HepG2 (cell line): Measurements from ENCODE around the gene PGA5. TPM values are rescaled to one million over a fixed set of nuclear protein-coding genes. Genes with fewer than 3 reads are reported as not detected.

Source experiments
- ATAC-seq: fragments of 200-7000 bp; cut with Tn5 transposase; 3 replicates; pipeline ENCODE4 v1.9.1; 2020; ENCODE audit warnings: mild to moderate bottlenecking, moderate library complexity
- BruUV-seq: library from RNA; stranded (reverse); fragments of 400-500 nt; replicated peaks from 2 replicates; lab custom pipeline; 2021; lab: Mats Ljungman, UMichigan
- CTCF ChIA-PET: fragments of 300-600 bp; formaldehyde crosslinking; extraction: SDS; loops from one replicate; lab custom pipeline; 2021; ENCODE audit warnings: low total read pairs, inconsistent platforms, low intra/inter-chr PET ratio; lab: Yijun Ruan, JAX
- POLR2A ChIA-PET: fragments of 350-600 bp; sonication (Branson Sonifier 250); formaldehyde crosslinking; loops from one replicate; lab custom pipeline; 2020; ENCODE audit warnings: antibody characterized with exemption, inconsistent platforms; lab: Yijun Ruan, JAX
- DNase-seq: peaks from one replicate; pipeline ENCODE4 v3.0.0-alpha.2; 2015; ENCODE audit warnings: low spot score
- FAIRE-seq: peaks from 3 replicates; lab custom pipeline; 2011; peaks lifted over from hg19 to GRCh38; lab: Jason Lieb, UNC
- H2AFZ ChIP-seq: one replicate; pipeline ENCODE4 v1.6.1; 2011; ENCODE audit warnings: low read length, inconsistent platforms
- H3K27ac ChIP-seq: fragments of 300-600 bp; 3 replicates; pipeline ENCODE4 v1.8.0; 2011; ENCODE audit warnings: mixed run types, mild to moderate bottlenecking, mixed read lengths, low read length, inconsistent platforms; ENCODE audit not compliant: insufficient read depth; ENCODE audit errors: extremely low read length
- H3K27me3 ChIP-seq, 2 experiments: fragments of 200-600 bp in 1 of 2; 2 replicates in 1 of 2; 3 replicates in 1 of 2; pipeline versions ENCODE4 v1.6.0 to v1.8.0; 2011; ENCODE audit warnings: low read length in 2 of 2, mild to moderate bottlenecking in 2 of 2, moderate library complexity in 2 of 2, inconsistent platforms in 1 of 2; ENCODE audit not compliant: insufficient read depth in 2 of 2, control insufficient read depth in 1 of 2
- H3K36me3 ChIP-seq, 2 experiments: fragments of 200-600 bp in 1 of 2; replicated peaks in 1 of 2; 2 replicates in 1 of 2; 3 replicates in 1 of 2; pipeline versions ENCODE4 v1.5.1 to v1.8.0; 2011; ENCODE audit warnings: low read length in 2 of 2, inconsistent platforms in 1 of 2; ENCODE audit not compliant: insufficient read depth in 2 of 2, control insufficient read depth in 1 of 2
- H3K4me1 ChIP-seq: 2 replicates; pipeline ENCODE4 v1.5.1; 2012; ENCODE audit warnings: low read length, inconsistent platforms; ENCODE audit not compliant: insufficient read depth
- H3K4me2 ChIP-seq: 2 replicates; pipeline ENCODE4 v1.6.0; 2011; ENCODE audit warnings: low read depth, low read length, inconsistent platforms
- H3K4me3 ChIP-seq, 3 experiments: fragments of 200-600 bp in 1 of 3; sonication (generic), shearing (Covaris generic) in 1 of 3; replicated peaks in 1 of 3; 2 replicates each; pipeline ENCODE4 v1.5.1; 2011 to 2016; ENCODE audit warnings: low read length in 3 of 3, inconsistent platforms in 2 of 3, low read depth in 2 of 3, mild to moderate bottlenecking in 2 of 3, control low read depth in 1 of 3, mixed read lengths in 1 of 3; ENCODE audit not compliant: insufficient read depth in 1 of 3
- H3K79me2 ChIP-seq: one replicate; pipeline ENCODE4 v1.6.1; 2011; ENCODE audit warnings: low read length, inconsistent platforms; ENCODE audit not compliant: insufficient read depth
- H3K9ac ChIP-seq: 2 replicates; pipeline ENCODE4 v1.6.0; 2011; ENCODE audit warnings: mild to moderate bottlenecking, low read depth, low read length, inconsistent platforms; ENCODE audit not compliant: insufficient read depth
- H3K9me3 ChIP-seq: 2 replicates; pipeline ENCODE4 v1.5.1; 2012; ENCODE audit warnings: mild to moderate bottlenecking, low read length
- H4K20me1 ChIP-seq: 2 replicates; pipeline ENCODE4 v1.6.0; 2011; ENCODE audit warnings: inconsistent platforms, mild to moderate bottlenecking, low read length, moderate library complexity; ENCODE audit not compliant: insufficient read depth
- ARID4A ChIP-seq: sonication (generic); formaldehyde crosslinking; IDR thresholded peaks from 2 replicates; pipeline ENCODE4 v1.5.0; 2020; ENCODE audit warnings: mild to moderate bottlenecking, missing genetic modification reagents, borderline replicate concordance
- E2F2 ChIP-seq: sonication (generic); formaldehyde crosslinking; IDR thresholded peaks from 2 replicates; pipeline ENCODE4 v1.4.0; 2020; ENCODE audit warnings: missing genetic modification reagents, borderline replicate concordance
- POLR2AphosphoS5 ChIP-seq: IDR thresholded peaks from 2 replicates; pipeline ENCODE4 v1.6.1; 2012; ENCODE audit warnings: low read depth, low read length
- RBM22 ChIP-seq: fragments of 200-400 bp; formaldehyde crosslinking; optimal IDR thresholded peaks from 2 replicates; pipeline ENCODE3; 2017; ENCODE audit warnings: mild to moderate bottlenecking, low read length, moderate library complexity
- WGBS: methylation state at CpG from one replicate; pipeline ENCODE4 v1.1.6; 2017; ENCODE audit warnings: low lambda C conversion rate; 5-methylcytosine and 5-hydroxymethylcytosine counted together
- in situ Hi-C: cut with HindIII; loops from 2 replicates; pipeline ENCODE4 v1.10.0; 2017; ENCODE audit warnings: low pct_unique_long_range_greater_than_20kb; ENCODE audit not compliant: extremely low pct_ligation_motif_present
- intact Hi-C: fragments of 100-400 bp; cut with micrococcal nuclease; formaldehyde crosslinking; loops from one replicate; pipeline ENCODE4 v1.10.0; 2022; ENCODE audit not compliant: unreplicated experiment
- polyA plus RNA-seq, 8 experiments: library from polyadenylated mRNA; depleted of rRNA in 3 of 8; stranded (reverse) in 7 of 8; unstranded in 1 of 8; fragments of >200 nt; fragmentation: Illumina TruSeq in 4 of 8; extraction: Trizol in 4 of 8; gene quantifications; 2 replicates each; pipeline versions ENCODE4 v1.2.1 to v1.2.3, GENCODE V29; 2011 to 2016; ENCODE audit warnings: low read depth in 4 of 8, missing spikeins in 1 of 8, mixed read lengths in 1 of 8; ENCODE audit not compliant: insufficient read depth in 1 of 8
- total RNA-seq, 5 experiments: library from RNA; depleted of rRNA; stranded (reverse); fragments of >200 nt; fragmentation: Illumina TruSeq; extraction: Trizol; gene quantifications; 2 replicates each; pipeline ENCODE4 v1.2.3, GENCODE V29; 2016; ENCODE audit warnings: low read depth in 1 of 5

PGA5 gene
- total and polyA plus RNA-seq, 2 of the 13 experiments (the other 11 are each of a cell fraction or from before 2014, with no cell fraction given): not detected

GRCh38 chr11:61254403-61255025 lies 13.5 kb downstream of the PGA5 start (continued):
- TF ChIP-seq ARID4A: peak; percentile 55; the same call in 1 of the 2 replicates
- TF ChIP-seq, all 625 proteins: peak for 28

GRCh38 chr11:61256710-61257482 lies 15.9 kb downstream of the PGA5 start:
- intact Hi-C loops (loop anchor here (10.0 kb wide), 2 partner anchors 78 to 128 kb away; partner anchors contain the start of genes DDB1 and TKFC), in situ Hi-C loops (no loop called here)
- no peaks in the 10 kb centered on the region for H3K9me3 ChIP-seq
- no peaks in the 10 kb centered on the region for H3K79me2 ChIP-seq
- H3K27ac ChIP-seq: no peak overlapping the region
- peaks cover 5% of the 10 kb centered on the region; the same call in 1 of the 2 replicates for H4K20me1 ChIP-seq
- FAIRE-seq (no peak), ATAC-seq (no peak), DNase-seq (no peak)
- H3K4me1 ChIP-seq: no peaks in the 10 kb centered on the region
- ChIA-PET CTCF (no interaction called here), POLR2A (no interaction called here)
- no peak overlapping the region for H3K4me2 ChIP-seq
- peaks cover 9 to 36% of the 10 kb centered on the region in 2 experiments for H3K36me3 ChIP-seq
- no peak overlapping the region for H3K4me3 ChIP-seq
- peak; percentile 13 for TF ChIP-seq RBM22
- no peak for TF ChIP-seq E2F2 (CRISPR knock-in tag)
- TF ChIP-seq POLR2AphosphoS5: peak; percentile 27; the same call in 1 of the 2 replicates
- H3K27me3 ChIP-seq: no peaks in the 10 kb centered on the region
- H2AFZ ChIP-seq: no peak overlapping the region
- no peak overlapping the region for H3K9ac ChIP-seq
- BruUV-seq: no TSS peak
- 98% methylated on average over 18 of the region's 18 CpGs for WGBS
